Stimulated activated CD4-positive, alpha-beta T cell treated with anti-CD3 and anti-CD28 coated beads, Interleukin-1b, Interleukin-23, amount 100 ng/mL, for 4 hours (primary cell): ENCODE results near the gene EGLN1.

Experiments used
- DNase-seq, 2 donors: peaks; one replicate each; pipeline ENCODE4 v3.0.0-alpha.2; 2020; ENCODE audit warnings: low read depth in 2 of 2

Gene EGLN1

GRCh38 chr1:231332761-231333160 lies 89.3 kb downstream of the EGLN1 start:
- no peak for DNase-seq

DNA sequence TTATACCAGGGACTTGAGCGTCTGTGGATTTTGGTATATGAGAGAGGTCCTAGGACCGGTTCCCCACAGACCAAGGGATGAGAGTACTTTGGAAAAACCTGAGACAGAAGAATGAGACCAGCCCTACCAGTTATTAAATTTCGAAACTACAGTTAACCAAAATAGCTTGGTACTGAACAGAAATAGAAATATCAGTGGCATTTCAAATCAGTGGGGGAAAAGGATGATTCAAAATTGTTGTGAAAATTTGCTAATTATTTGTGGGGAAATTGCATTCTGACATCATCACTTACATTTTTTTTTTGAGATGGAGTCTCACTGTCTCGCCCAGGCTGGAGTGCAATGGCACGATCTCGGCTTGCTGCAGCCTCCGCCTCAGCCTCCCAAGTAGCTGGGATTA lies 92.6 kb downstream of the EGLN1 start:
- no peak for DNase-seq

DNA sequence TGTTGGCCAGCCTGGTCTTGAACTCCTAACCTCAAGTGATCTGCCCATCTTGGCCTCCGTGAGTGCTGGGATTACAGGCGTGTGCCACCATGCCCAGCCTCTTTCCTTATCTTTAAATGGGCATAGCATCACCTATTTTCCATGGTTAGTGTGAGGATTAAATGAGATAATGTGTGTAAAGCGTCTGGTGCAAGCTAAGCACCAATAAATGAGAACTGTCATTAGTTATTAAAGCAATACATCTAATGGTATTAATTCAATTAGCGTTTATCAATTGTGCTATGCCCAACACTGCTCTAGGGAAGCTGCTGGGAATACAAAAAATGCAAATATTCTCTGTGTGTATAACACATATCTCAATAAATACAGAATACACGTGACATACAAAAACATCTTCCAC lies 94.5 kb downstream of the EGLN1 start:
- DNase-seq: no peak

GRCh38 chr1:231326248-231326647 lies 95.8 kb downstream of the EGLN1 start:
- no peak for DNase-seq

GRCh38 chr1:231324660-231325059 lies 97.4 kb downstream of the EGLN1 start:
- DNase-seq: no peak

GRCh38 chr1:231322880-231323530 lies 99.1 kb downstream of the EGLN1 start:
- DNase-seq: no peak

- no peak for DNase-seq
Observed at GRCh38 chr1:231319080-231319479, 103.0 kb downstream of the EGLN1 start.

GRCh38 chr1:231318568-231318967 lies 103.5 kb downstream of the EGLN1 start:
- DNase-seq: no peak

DNA sequence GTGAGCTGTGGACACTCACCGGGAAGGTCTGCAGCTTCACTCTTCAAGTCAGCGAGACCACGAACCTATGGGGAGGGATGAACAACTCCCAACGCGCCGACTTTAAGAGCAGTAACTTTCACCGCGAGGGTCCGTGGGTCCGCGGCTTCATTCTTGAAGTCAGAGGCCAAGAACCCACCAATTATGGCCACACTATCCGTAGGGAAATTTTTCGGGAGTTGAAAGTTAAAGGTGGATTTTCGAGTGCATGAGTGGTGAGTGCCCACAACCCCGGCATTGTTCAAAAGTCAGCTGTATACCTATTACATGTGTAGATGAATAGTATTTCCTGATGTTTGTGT lies 104.1 kb downstream of the EGLN1 start:
- DNase-seq: no peak

DNA sequence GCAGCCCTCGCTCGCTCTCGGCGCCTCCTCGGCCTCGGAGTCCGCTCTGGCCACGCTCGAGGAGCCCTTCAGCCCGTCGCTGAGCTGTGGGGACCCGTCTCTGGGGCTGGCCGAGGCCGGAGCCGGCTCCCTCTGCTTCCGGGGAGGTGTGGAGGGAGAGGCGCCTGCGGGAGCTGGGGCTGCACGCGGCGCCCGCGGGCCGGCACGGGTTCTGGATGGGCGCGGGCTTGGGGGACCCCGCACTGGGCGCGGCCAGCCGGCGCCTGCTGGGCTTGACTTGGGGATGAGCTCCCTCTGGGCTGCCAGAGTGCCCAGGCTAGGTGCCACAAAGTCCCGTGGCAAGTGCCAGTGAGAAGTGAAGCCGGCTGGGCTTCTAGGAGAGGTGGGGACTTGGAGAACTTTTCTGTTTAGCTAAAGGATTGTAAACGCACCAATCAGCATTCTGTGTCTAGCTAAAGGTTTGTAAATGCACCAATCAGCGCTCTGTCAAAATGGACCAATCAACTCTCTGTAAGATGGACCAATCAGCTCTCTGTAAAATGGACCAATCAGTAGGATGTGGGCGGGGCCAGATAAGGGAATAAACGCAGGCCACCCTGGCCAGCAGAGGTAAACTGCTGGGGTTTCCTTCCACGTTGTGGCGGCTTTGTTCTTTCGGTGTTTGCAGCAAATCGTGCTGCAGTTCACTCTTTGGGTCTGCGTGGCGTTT lies 104.6 kb downstream of the EGLN1 start:
- DNase-seq: no peak

DNA sequence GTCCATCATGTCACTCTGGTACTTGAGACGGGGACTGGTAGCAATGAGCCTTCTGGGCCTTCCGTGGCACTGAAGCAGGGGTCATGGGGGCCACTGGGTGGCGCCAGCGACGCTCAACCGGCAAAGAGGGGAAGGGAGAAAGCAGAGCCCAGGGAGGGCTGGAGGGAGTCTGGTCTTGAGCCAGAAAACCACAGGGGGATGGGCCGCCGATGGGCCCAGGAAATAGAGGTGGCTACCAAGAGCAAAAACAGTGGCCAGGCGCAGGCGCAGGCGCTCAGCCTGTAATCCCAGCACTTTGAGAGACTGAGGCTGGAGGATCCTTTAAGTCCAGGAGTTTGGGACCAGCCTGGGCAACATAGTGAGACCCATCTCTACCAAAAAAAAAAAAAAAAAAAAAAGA lies 106.2 kb downstream of the EGLN1 start:
- DNase-seq: peak; percentile 12 to 24
